Smooth muscle cell of the brain vasculature (primary cell): ENCODE results near the gene FASTKD2.
A peak's percentile ranks its signal among the peaks of the same experiment; 100 is the strongest.

Experiments
- DNase-seq: peaks from one replicate; pipeline ENCODE4 v3.0.0-alpha.2; 2012; ENCODE audit warnings: low read depth, low spot score

Gene FASTKD2

GRCh38 chr2:206765242-206766056 lies at the start of gene FASTKD2, which contains the start of gene MDH1B:
Gene FASTKD2, plus strand, starts transcription at chr2:206765606. Its CDS starts 1,088 bp downstream, at chr2:206766694.
Gene MDH1B, minus strand, starts transcription at chr2:206765328. Its CDS starts 57 bp downstream, at chr2:206765271.
- DNase-seq, result peak; percentile 91

DNA sequence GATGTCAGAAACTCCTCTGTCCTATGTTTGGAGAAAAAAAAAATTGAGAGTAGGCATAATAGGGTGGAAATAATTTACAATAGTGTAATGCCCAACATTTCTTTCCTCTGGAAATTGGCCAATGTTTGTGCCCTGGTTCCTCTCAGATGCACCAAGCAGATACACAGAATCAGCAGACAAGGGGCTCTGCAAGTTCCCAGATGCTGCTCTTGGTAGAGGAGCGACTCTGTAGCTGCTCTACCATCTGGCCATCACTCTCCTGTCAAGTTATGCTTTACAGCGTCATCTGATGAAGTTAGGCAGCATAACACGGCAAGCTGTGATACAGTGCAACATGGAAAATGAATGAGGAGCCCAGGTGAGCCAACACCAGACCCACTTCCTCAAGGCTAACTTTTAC lies 48.8 kb upstream of the FASTKD2 start:
- DNase-seq, result no peak

- DNase-seq, result no peak
Observed at GRCh38 chr2:206718296-206718695, 47.1 kb upstream of the FASTKD2 start, which contains the start of gene DYTN. Gene DYTN, minus strand, starts transcription at chr2:206718396. Its CDS starts 117 bp downstream, at chr2:206718279.

- no peak for DNase-seq
Observed at GRCh38 chr2:206721256-206721920, 44.0 kb upstream of the FASTKD2 start.

DNA sequence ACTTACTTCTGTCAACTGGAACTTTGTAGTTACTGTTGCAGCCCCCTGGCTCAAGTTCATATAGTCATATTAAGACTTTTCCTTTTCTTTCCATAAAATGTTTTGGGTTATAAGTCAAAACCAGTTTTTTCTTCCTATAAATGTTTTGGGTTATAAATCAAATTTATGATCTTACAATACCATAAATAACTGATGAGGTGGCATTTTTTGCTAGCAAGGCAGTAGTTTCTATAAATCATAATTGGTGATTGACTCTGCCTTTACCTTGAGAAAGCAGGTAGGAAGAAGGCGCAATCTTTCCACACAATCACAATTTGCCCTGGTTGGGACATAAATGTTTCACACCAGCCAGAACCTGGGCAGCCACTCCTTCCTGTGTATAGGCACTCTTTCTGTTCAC lies 42.1 kb upstream of the FASTKD2 start:
- no peak for DNase-seq

DNA sequence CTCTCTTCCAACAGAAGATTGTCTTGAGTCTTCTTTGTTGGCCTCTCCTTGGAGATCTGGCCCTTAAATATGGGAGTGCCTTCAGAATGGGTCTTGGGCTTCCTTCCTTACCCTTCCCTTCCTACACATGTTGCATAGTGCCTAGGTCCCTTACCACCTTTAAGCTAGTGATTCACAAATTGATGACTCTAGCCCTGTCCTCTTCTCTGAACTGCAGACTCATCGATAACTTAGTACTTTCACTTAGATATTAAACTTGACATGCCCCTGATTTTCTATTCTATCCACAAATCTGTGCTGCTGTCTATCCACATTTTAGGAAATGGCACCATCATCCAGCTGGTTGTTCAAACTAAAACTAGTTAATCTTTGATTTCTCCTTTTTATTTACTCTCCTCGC lies 38.1 kb upstream of the FASTKD2 start:
- DNase-seq, result no peak

GRCh38 chr2:206728277-206729199 lies 36.9 kb upstream of the FASTKD2 start:
- DNase-seq, result no peak

DNA sequence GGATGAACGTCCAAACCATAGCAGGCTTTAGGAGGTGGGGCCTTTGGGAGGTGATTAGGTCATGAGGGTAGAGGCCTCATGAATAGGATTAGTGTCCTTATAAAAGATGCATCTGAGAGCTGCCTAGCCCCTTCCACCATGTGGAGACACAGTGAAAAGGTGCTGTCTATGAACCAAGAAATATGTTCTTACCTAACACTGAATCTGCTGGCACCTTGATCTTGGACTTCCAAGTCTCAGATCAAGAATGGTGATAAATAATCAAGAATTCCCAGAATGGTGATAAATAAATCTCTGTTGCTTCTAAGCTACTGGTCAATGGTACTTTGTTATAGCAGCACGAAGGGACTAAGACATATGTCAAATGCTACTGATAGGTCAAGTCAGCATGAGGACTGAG lies 32.1 kb upstream of the FASTKD2 start:
- no peak for DNase-seq

GRCh38 chr2:206736935-206737334 lies 28.5 kb upstream of the FASTKD2 start:
- DNase-seq, result no peak

DNA sequence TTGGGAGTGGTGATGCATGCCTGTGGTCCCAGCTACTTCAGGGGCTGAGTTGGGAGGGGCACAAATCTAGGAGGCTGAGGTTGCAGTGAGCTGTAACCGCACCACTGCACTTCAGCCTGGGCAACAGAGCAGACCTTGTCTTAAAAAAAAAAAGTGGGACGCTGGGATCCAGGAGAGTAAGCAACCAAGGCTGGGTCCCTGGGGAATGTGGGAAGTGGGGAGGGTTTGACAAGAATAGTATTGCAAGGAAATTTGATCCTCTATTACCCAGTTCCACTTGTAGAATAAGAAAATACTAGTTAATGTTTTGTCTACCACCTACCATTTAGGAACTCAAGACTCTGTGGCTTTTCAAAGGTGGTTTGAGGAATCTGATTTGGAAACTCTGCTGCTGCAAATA lies 26.1 kb upstream of the FASTKD2 start:
- DNase-seq, result no peak

- no peak for DNase-seq
Observed at GRCh38 chr2:206740800-206741199, 24.6 kb upstream of the FASTKD2 start.

DNA sequence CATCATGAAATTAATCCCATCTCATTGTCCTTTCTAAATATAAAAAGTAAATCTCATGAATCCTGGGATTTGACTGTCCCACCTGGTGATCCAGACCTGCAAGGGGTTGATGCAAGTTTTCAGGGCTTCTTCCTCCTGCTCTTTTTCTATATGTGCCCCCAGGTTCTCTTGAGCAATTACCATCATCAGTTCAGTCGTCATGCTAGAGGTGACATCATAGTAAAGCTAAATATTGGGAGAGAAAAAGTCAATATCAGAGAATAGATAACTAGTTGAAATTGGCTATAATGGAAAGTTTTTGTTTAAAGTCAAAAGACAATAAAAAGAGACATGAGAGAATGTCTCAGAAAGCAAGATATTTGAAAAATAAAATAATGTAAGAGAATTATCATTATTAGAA lies 8.6 kb upstream of the FASTKD2 start:
- DNase-seq, result no peak

GRCh38 chr2:206764673-206765241 lies 649 bp upstream of the FASTKD2 start:
- no peak for DNase-seq

DNA sequence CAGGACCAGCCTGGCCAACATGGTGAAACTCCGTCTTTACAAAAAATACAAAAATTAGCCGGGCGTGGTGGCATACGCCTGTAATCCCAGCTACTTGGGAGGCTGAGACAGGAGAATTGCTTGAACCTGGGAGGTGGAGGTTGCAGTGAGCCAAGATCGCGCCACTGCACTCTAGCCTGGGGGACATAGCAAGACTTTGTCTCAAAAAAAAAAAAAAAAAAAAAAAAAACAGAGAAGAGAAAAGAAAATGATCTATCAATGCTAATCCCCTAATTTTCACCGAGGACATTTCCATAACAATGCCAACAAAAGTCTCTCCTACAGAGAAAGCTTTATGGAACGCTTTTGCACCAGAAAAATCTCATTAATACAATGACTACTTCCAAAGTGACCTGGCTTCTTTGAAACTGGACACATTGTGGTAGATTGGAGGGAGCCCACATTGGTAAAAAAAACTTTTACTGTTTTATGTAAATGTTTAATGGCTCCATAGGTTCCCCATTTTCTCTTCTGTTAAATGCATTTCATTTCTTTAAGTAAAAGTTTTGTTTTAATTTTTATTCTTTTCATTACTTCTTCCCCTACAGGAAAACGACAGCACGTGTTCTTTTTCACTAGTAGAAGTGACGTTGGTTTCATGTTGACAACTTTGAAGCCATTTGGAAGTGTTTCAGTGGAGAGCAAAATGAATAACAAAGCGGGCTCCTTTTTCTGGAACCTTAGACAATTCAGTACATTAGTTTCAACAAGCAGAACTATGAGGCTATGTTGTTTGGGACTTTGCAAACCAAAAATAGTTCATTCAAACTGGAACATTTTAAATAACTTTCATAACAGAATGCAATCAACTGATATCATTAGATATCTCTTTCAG lies 888 bp downstream of the FASTKD2 start:
- DNase-seq, result no peak

DNA sequence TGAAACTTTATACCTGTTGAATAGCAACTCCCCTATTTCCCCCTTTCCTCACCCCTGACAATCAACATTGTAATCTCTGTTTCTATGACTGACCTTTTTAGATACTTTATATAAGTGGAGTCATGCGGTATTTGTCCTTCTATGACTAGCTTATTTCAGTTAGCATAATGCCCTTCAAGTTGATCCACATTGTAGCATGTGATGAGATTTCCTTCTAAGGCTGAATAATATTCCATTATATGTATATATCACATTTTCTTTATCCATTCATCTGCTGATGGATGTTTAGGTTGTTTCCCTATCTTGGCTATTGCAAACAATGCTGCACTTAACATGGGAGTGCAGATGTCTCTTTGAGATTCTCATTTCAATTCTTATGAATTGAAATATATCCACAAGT lies 9.5 kb downstream of the FASTKD2 start:
- DNase-seq, result no peak

GRCh38 chr2:206776432-206776831 lies 11.0 kb downstream of the FASTKD2 start:
- DNase-seq, result no peak

DNA sequence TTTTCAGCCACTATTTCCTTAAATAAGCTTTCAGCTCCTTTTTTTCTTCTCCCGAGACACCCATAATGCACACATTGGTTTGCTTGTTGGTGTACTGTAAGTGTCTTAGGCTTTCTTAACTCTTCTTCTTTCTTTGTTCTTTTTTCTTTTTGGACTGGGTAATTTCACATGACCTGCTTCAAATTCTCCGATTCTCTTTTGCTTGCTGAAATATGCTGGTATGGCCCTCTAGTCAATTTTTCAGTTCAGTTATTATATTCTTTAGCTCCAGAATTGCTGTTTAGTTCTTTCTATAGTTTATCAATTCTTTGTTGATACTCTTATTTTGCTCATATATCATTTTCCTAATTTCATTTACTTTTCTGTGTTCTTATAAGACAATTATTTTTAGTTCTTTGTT lies 15.3 kb downstream of the FASTKD2 start:
- no peak for DNase-seq

GRCh38 chr2:206783718-206784117 lies 18.3 kb downstream of the FASTKD2 start:
- no peak for DNase-seq

DNA sequence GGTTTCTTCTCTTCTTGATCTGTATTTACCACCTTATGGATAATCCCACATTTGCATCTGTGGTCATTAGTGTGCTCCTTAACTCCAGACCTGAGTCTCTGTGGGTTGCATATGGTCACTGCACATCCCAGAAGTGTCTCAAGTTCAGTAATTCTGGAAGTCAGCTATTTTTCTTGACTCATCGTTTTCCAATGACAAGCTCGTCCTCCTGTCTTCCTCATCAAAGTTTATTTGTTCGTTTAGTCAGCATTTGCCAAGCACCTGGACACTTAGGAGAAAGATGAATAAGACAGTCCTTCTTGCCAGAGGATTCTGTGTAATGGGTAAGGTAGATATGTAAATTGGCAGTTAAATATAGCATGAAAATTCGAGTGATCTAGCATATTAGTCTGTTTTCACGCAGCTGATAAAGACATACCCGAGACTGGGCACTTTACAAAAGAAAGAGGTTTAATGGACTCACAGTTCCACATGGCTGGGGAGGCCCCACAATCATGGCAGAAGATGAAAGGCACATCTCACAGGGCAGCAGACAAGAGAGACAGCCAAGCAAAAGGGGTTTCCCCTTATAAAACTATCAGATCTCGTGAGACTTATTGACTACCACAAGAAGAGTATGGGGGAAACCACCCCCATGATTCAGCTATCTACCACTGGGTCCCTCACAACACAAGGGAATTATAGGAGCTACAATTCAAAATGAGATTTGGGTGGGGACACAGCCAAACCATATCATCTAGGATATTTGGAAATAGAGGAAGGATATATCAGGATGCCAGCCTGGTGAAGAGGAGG lies 19.4 kb downstream of the FASTKD2 start:
- DNase-seq, result no peak
